ENCODE data around the gene FXR2. TPM values are rescaled to one million over a fixed set of nuclear protein-coding genes. Genes with fewer than 3 reads are reported as not detected.

Gene FXR2
- total and polyA plus RNA-seq, 9 of the 15 experiments (the other 6 are each of a cell fraction or from before 2014, with no cell fraction given), result 2.0 to 49.3 (median 24.5) TPM

GRCh38 chr17:7548585-7549400 lies 65.9 kb downstream of the FXR2 start, which contains the start of gene TNFSF12 (continued):
- TF ChIP-seq ZMIZ1 (IDR thresholded peaks at IDR 0.05; ENCODE audit: low read depth in 2 of 2, low read length in 2 of 2) (no peak), ZNF224 (CRISPR knock-in tag; IDR thresholded peaks at IDR 0.05) (no peak), CLOCK (CRISPR knock-in tag; IDR thresholded peaks at IDR 0.05; ENCODE audit: borderline replicate concordance) (no peak), TSC22D4 (tag; IDR thresholded peaks at IDR 0.05) (no peak), PRDM10 (IDR thresholded peaks at IDR 0.05; ENCODE audit: partially characterized antibody) (no peak), PBX2 (CRISPR knock-in tag; IDR thresholded peaks at IDR 0.05; ENCODE audit: low read depth) (no peak), PBX2 (tag; conservative IDR thresholded peaks at IDR 0.05; ENCODE audit: low read depth) (no peak), ZNF12 (CRISPR knock-in tag; IDR thresholded peaks at IDR 0.05) (no peak), ZHX1 (conservative IDR thresholded peaks at IDR 0.05; ENCODE audit: low read length) (no peak)

Measured in K562 (cell line).